Cardiac muscle cell (in vitro differentiated cells and primary cell): Measurements from ENCODE around the gene MRPS31. TPM values are rescaled to one million over a fixed set of nuclear protein-coding genes. Genes with fewer than 3 reads are reported as not detected.
"Not testable (repeated sequence)": the region's sequence is repeated elsewhere in the genome, so short reads cannot be mapped to it uniquely, and the experiment has no call there.

Experiments used
- DNase-seq, 2 donors: peaks; one replicate each; pipeline versions ENCODE4 v3.0.0 to v3.0.0-alpha.2; 2010 to 2017; ENCODE audit warnings: low read depth in 1 of 2, low spot score in 1 of 2
- H3K27ac ChIP-seq: fragments of 200-600 bp; sonication (generic); 2 replicates; pipeline ENCODE4 v1.5.1; 2016
- H3K27me3 ChIP-seq: fragments of 200-600 bp; sonication (generic); 2 replicates; pipeline ENCODE4 v1.6.0; 2016; ENCODE audit warnings: control low read depth
- H3K36me3 ChIP-seq: fragments of 200-600 bp; sonication (generic); 2 replicates; pipeline ENCODE4 v1.5.1; 2016; ENCODE audit warnings: control low read depth
- H3K4me1 ChIP-seq: fragments of 200-600 bp; sonication (generic); 2 replicates; pipeline ENCODE4 v1.8.1; 2017; ENCODE audit warnings: low read depth, mild to moderate bottlenecking, mixed run types
- H3K4me3 ChIP-seq: fragments of 200-600 bp; sonication (generic); 2 replicates; pipeline ENCODE4 v1.5.1; 2016; ENCODE audit warnings: mild to moderate bottlenecking
- H3K9me3 ChIP-seq: fragments of 200-600 bp; sonication (generic); 2 replicates; pipeline ENCODE4 v1.5.1; 2017; ENCODE audit warnings: low read depth, mild to moderate bottlenecking, control low read depth
- CTCF ChIP-seq: IDR thresholded peaks from 2 replicates; pipeline ENCODE4 v1.5.1; 2012; ENCODE audit warnings: low read depth, mild to moderate bottlenecking, low read length
- polyA plus RNA-seq: library from polyadenylated mRNA; unstranded; fragments of >200 nt; fragmentation: Nextera tagmentation; extraction: Ambion mirVana; gene quantifications from 2 replicates; pipeline ENCODE4 v1.2.1, GENCODE V29; 2016
- total RNA-seq: library from RNA; depleted of rRNA; stranded (reverse); fragments of >200 nt; gene quantifications from 2 replicates; pipeline ENCODE4 v1.2.3, GENCODE V29; 2016

The MRPS31 gene
- total and polyA plus RNA-seq, 2 experiments from 2014 or later, result 36.3 to 39.2 TPM

DNA sequence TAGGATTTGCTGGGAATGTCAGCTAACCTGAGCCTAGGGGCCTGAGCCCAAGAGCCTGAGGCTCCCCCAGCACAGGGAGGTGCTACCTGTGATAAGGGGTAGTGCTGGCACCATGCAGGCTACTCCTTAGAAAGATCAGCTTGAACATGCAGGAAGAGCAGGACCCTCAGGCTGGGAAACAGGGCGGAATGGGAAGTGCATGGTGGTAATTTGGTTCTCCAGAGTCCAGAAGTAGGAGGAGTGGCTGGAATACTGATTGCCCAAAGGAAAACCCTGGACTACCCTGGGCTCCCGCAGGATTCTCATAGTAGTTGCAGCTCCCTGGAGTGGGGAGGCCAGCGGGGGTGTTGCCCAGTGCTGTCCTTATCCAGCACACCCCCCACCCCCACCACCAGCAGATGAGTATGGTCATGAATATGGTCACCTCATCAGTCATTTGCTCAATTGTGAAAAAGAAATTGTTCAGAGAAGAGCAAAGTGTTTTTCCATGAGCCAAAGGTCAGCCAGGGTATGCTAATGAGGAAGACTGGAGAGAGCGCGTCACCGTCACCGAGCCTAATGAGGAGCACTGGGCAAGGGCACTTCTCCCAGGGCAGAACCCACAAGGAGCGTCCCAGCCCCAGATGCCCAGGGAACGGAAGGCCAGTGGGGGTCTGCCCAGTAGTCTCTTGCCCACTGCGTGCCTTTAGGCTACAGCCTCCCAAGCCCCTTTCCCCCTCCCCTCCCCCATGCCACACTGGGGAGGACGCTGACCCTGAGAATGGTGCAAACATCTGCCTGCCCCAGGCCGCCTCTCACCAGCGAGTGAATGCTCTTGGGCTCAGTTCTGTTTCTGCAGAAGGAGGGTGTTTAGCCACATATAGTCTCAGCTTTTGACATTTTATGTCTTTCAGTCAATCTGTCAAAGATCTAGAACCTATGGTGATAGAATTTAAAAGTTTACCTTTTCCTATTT lies 23.7 kb upstream of the MRPS31 start:
- TF ChIP-seq CTCF, result no peak
- Histone ChIP-seq H3K27me3 (no peaks in the 10 kb centered on the region), H3K27ac (no peak overlapping the region), H3K9me3 (no peaks in the 10 kb centered on the region), H3K4me3 (no peak overlapping the region), H3K36me3 (peaks cover 8% of the 10 kb centered on the region), H3K4me1 (peaks cover 3% of the 10 kb centered on the region)
- DNase-seq, result no peak

- Histone ChIP-seq H3K27me3 (no peaks in the 10 kb centered on the region), H3K27ac (no peak overlapping the region), H3K36me3 (peaks cover 4% of the 10 kb centered on the region), H3K9me3 (no peaks in the 10 kb centered on the region), H3K4me1 (peaks cover 3% of the 10 kb centered on the region), H3K4me3 (no peak overlapping the region)
- TF ChIP-seq CTCF, result no peak
- no peak for DNase-seq
Measured at GRCh38 chr13:40793339-40793738, 22.3 kb upstream of the MRPS31 start.

GRCh38 chr13:40792284-40793051 lies 21.5 kb upstream of the MRPS31 start:
- H3K27me3 ChIP-seq, result no peaks in the 10 kb centered on the region
- H3K9me3 ChIP-seq, result no peaks in the 10 kb centered on the region
- TF ChIP-seq CTCF, result no peak
- no peak for DNase-seq
- H3K27ac ChIP-seq, result no peak overlapping the region
- no peak overlapping the region for H3K4me3 ChIP-seq
- peaks cover 3% of the 10 kb centered on the region for H3K4me1 ChIP-seq
- H3K36me3 ChIP-seq, result peaks cover 4% of the 10 kb centered on the region

DNA sequence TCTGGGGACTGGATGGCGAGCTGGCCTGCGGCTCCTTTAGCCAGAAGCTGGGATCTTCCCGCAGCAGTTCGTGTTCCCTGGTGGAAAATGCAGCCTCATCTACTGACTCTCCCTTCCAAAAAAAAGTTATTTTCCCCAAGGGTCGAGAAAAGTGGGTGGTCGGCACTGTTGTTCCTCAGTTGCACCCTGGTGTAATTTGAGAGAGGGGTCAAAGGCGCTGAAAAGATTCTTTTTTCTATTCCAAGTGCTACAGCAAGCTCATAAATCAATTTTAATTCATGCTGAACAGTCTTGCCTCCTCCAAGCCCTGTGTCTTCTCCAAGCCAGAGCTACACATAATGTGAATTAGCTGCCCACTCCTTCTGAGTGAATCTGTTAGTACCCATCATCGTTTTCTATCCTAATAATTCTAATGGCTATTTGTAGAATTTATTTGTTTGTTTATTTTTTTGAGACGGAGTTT lies 19.2 kb upstream of the MRPS31 start:
- Histone ChIP-seq H3K4me1 (peaks cover 3% of the 10 kb centered on the region), H3K27me3 (no peaks in the 10 kb centered on the region), H3K4me3 (peak overlapping the region; percentile 63), H3K36me3 (no peaks in the 10 kb centered on the region), H3K27ac (peak overlapping the region; percentile 85), H3K9me3 (no peaks in the 10 kb centered on the region)
- TF ChIP-seq CTCF, result no peak
- no peak for DNase-seq

- peak within 1 kb of the TSS; percentile 85 for H3K27ac ChIP-seq
- H3K4me1 ChIP-seq, result peaks cover 3% of the 10 kb centered on the region
- H3K27me3 ChIP-seq, result no peaks in the 10 kb centered on the region
- H3K9me3 ChIP-seq, result no peaks in the 10 kb centered on the region
- TF ChIP-seq CTCF, result peak; percentile 17
- no peaks in the 10 kb centered on the region for H3K36me3 ChIP-seq
- peak within 1 kb of the TSS; percentile 63 for H3K4me3 ChIP-seq
- DNase-seq, result peak; percentile 91
Measured at GRCh38 chr13:40789275-40790153, 18.5 kb upstream of the MRPS31 start, which contains the start of gene SLC25A15. SLC25A15 (plus strand) TSS chr13:40789611; CDS start chr13:40793227, 3,616 bp downstream.

DNA sequence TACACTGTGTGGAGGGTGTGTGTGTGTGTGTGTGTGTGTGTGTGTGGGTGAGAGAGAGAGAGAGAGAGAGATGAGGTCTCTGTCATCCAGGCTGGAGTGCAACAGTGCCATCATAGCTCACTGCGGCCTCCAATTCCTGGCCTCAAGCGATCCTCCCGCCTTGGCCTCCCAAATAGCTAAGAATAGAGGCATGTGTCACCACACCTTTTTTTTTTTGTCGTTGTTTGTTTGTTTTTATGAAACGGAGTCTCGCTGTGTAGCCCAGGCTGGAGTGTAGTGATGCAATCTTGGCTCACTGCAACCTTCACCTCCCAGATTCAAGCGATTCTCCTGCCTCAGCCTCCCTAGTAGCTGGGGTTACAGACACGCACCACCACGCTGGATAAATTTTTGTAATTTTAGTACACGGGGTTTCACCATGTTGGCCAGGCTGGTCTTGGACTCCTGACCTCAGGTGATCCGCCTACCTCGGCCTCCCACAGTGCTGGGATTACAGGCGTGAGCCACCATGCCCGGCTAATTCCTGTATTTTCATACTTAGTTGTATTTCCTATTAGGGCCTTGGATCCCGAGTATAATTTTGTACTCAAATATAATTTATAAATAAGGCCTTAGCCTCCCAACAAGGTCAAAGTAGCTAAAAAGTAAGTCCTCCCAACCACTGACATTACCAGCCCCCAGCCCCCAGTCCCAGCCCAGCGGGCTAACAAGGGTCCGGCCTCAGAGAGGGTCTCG lies 17.7 kb upstream of the MRPS31 start:
- H3K27me3 ChIP-seq, DNase-seq, H3K36me3 ChIP-seq, H3K4me1 ChIP-seq, H3K9me3 ChIP-seq: not testable (repeated sequence)
- H3K27ac ChIP-seq, result peak overlapping the region; percentile 85
- H3K4me3 ChIP-seq, result peak overlapping the region; percentile 63
